Measurements from ENCODE around the gene LMAN1L.

Gene LMAN1L

GRCh38 chr15:74793135-74794028 is 19.3 kb upstream of the LMAN1L start:
- peak in 2 of 3 donors; percentile 78 to 81 for DNase-seq
- H3K27me3 ChIP-seq (replicated peaks in 2 of 5; ENCODE audit: control insufficient read depth in 4 of 5, insufficient read depth in 5 of 5, low read length in 4 of 5) = no peaks in the 10 kb centered on the region
- peaks cover 38 to 86% (median 81%) of the 10 kb centered on the region in 4 experiments for H3K4me1 ChIP-seq (ENCODE audit: control extremely low read depth in 1 of 4, control insufficient read depth in 4 of 4, insufficient read depth in 4 of 4, low read length in 3 of 4)
- peak overlapping the region; percentile 19 to 89 for H3K27ac ChIP-seq (ENCODE audit: insufficient read depth in 1 of 2, low read depth in 1 of 2, low read length in 2 of 2, poor library complexity in 1 of 2, severe bottlenecking in 2 of 2)
- ChIA-PET POLR2A (interaction anchor here (1.1 to 4.7 kb wide), 4 partner anchors 11 to 22 kb away, joined by 5 to 31 read pairs (median 8); partner anchors contain the start of gene CSK), CTCF (interaction anchor here (0.9 to 20.4 kb wide), 17 partner anchors 10 to 167 kb away, joined by 3 to 1027 read pairs (median 4); partner anchors contain the start of genes CSK and CYP1A2)
- peaks cover 0 to 44% (median 8%) of the 10 kb centered on the region in 4 experiments for H3K36me3 ChIP-seq (ENCODE audit: control insufficient read depth in 4 of 4, insufficient read depth in 4 of 4, low read length in 3 of 4)
- H3K9me3 ChIP-seq (ENCODE audit: control extremely low read depth in 1 of 5, control insufficient read depth in 4 of 5, insufficient read depth in 2 of 5, low read depth in 1 of 5, low read length in 4 of 5) = no peaks in the 10 kb centered on the region
- H3K4me3 ChIP-seq (ENCODE audit: control insufficient read depth in 1 of 7, extremely low read depth in 1 of 7, insufficient read depth in 4 of 7, low read depth in 2 of 7, low read length in 6 of 7) = no peak overlapping the region
- WGBS (ENCODE audit: insufficient coverage) = 52% methylated on average over 7 of the region's 12 CpGs

GRCh38 chr15:74794248-74794969 is 18.2 kb upstream of the LMAN1L start:
- Histone ChIP-seq H3K36me3 (ENCODE audit: control insufficient read depth in 4 of 4, insufficient read depth in 4 of 4, low read length in 3 of 4) (peaks cover 3 to 54% (median 13%) of the 10 kb centered on the region in 4 experiments), H3K9me3 (ENCODE audit: control extremely low read depth in 1 of 5, control insufficient read depth in 4 of 5, insufficient read depth in 2 of 5, low read depth in 1 of 5, low read length in 4 of 5) (no peaks in the 10 kb centered on the region), H3K27ac (ENCODE audit: insufficient read depth in 1 of 2, low read depth in 1 of 2, low read length in 2 of 2, poor library complexity in 1 of 2, severe bottlenecking in 2 of 2) (peak overlapping the region in 1 of 2 experiments; percentile 62), H3K27me3 (replicated peaks in 2 of 5; ENCODE audit: control insufficient read depth in 4 of 5, insufficient read depth in 5 of 5, low read length in 4 of 5) (no peaks in the 10 kb centered on the region), H3K4me1 (ENCODE audit: control extremely low read depth in 1 of 4, control insufficient read depth in 4 of 4, insufficient read depth in 4 of 4, low read length in 3 of 4) (peaks cover 37 to 85% (median 81%) of the 10 kb centered on the region in 4 experiments), H3K4me3 (ENCODE audit: control insufficient read depth in 1 of 7, extremely low read depth in 1 of 7, insufficient read depth in 4 of 7, low read depth in 2 of 7, low read length in 6 of 7) (no peak overlapping the region)
- ChIA-PET POLR2A (interaction anchor here (1.1 to 4.7 kb wide), 3 partner anchors 12 to 23 kb away, joined by 6 to 31 read pairs (median 11); partner anchors contain the start of gene CSK), CTCF (interaction anchor here (0.9 to 20.4 kb wide), 15 partner anchors 9 to 168 kb away, joined by 3 to 1027 read pairs (median 4); partner anchors contain the start of gene CSK)
- DNase-seq = no peak
- WGBS (ENCODE audit: insufficient coverage) = 95% methylated on average over 4 of the region's 9 CpGs

- Histone ChIP-seq H3K27ac (ENCODE audit: insufficient read depth in 1 of 2, low read depth in 1 of 2, low read length in 2 of 2, poor library complexity in 1 of 2, severe bottlenecking in 2 of 2) (peak overlapping the region in 1 of 2 experiments; percentile 62), H3K36me3 (ENCODE audit: control insufficient read depth in 4 of 4, insufficient read depth in 4 of 4, low read length in 3 of 4) (peaks cover 6 to 60% (median 17%) of the 10 kb centered on the region in 4 experiments)
- CTCF ChIA-PET = interaction anchor here (1.0 to 20.4 kb wide), 6 partner anchors 12 to 161 kb away, joined by 3 to 1027 read pairs (median 8); partner anchors contain the start of gene CSK
Observed at GRCh38 chr15:74794970-74795349, 17.7 kb upstream of the LMAN1L start.

GRCh38 chr15:74795966-74796625 is 16.5 kb upstream of the LMAN1L start:
- CTCF ChIA-PET = interaction anchor here (1.0 to 20.4 kb wide), 6 partner anchors 9 to 180 kb away, joined by 3 to 1027 read pairs (median 18); partner anchors contain the start of gene CSK
- peaks cover 26 to 84% (median 78%) of the 10 kb centered on the region in 4 experiments for H3K4me1 ChIP-seq (ENCODE audit: control extremely low read depth in 1 of 4, control insufficient read depth in 4 of 4, insufficient read depth in 4 of 4, low read length in 3 of 4)

More at GRCh38 chr15:74794970-74795349, 17.7 kb upstream of the LMAN1L start:
- Histone ChIP-seq H3K4me1 (ENCODE audit: control extremely low read depth in 1 of 4, control insufficient read depth in 4 of 4, insufficient read depth in 4 of 4, low read length in 3 of 4) (peaks cover 33 to 85% (median 81%) of the 10 kb centered on the region in 4 experiments), H3K27me3 (replicated peaks in 2 of 5; ENCODE audit: control insufficient read depth in 4 of 5, insufficient read depth in 5 of 5, low read length in 4 of 5) (no peaks in the 10 kb centered on the region), H3K9me3 (ENCODE audit: control extremely low read depth in 1 of 5, control insufficient read depth in 4 of 5, insufficient read depth in 2 of 5, low read depth in 1 of 5, low read length in 4 of 5) (no peaks in the 10 kb centered on the region), H3K4me3 (ENCODE audit: control insufficient read depth in 1 of 7, extremely low read depth in 1 of 7, insufficient read depth in 4 of 7, low read depth in 2 of 7, low read length in 6 of 7) (no peak overlapping the region)
- WGBS (ENCODE audit: insufficient coverage) = 84% methylated on average over 4 of the region's 9 CpGs
- POLR2A ChIA-PET = no interaction called here
- DNase-seq = no peak

GRCh38 chr15:74798388-74799254 is 14.0 kb upstream of the LMAN1L start:
- Histone ChIP-seq H3K27me3 (replicated peaks in 2 of 5; ENCODE audit: control insufficient read depth in 4 of 5, insufficient read depth in 5 of 5, low read length in 4 of 5) (no peaks in the 10 kb centered on the region), H3K9me3 (ENCODE audit: control extremely low read depth in 1 of 5, control insufficient read depth in 4 of 5, insufficient read depth in 2 of 5, low read depth in 1 of 5, low read length in 4 of 5) (no peaks in the 10 kb centered on the region), H3K36me3 (ENCODE audit: control insufficient read depth in 4 of 4, insufficient read depth in 4 of 4, low read length in 3 of 4) (peaks cover 15 to 79% (median 41%) of the 10 kb centered on the region in 4 experiments), H3K4me3 (ENCODE audit: control insufficient read depth in 1 of 7, extremely low read depth in 1 of 7, insufficient read depth in 4 of 7, low read depth in 2 of 7, low read length in 6 of 7) (no peak overlapping the region), H3K27ac (ENCODE audit: insufficient read depth in 1 of 2, low read depth in 1 of 2, low read length in 2 of 2, poor library complexity in 1 of 2, severe bottlenecking in 2 of 2) (peak overlapping the region; percentile 33 to 64), H3K4me1 (ENCODE audit: control extremely low read depth in 1 of 4, control insufficient read depth in 4 of 4, insufficient read depth in 4 of 4, low read length in 3 of 4) (peaks cover 11 to 58% (median 53%) of the 10 kb centered on the region in 4 experiments)
- DNase-seq = no peak
- POLR2A ChIA-PET = interaction anchor here (1.3 to 1.7 kb wide), 3 partner anchors 15 to 28 kb away, joined by 3 to 10 read pairs (median 8); partner anchors contain the start of gene CSK
- CTCF ChIA-PET = interaction anchor here (0.9 to 20.4 kb wide), 13 partner anchors 10 to 411 kb away, joined by 3 to 1027 read pairs (median 7); partner anchors contain the start of genes CSK and ULK3
- WGBS (ENCODE audit: insufficient coverage) = 72% methylated on average over 25 of the region's 25 CpGs

More at GRCh38 chr15:74795966-74796625, 16.5 kb upstream of the LMAN1L start:
- Histone ChIP-seq H3K9me3 (ENCODE audit: control extremely low read depth in 1 of 5, control insufficient read depth in 4 of 5, insufficient read depth in 2 of 5, low read depth in 1 of 5, low read length in 4 of 5) (no peaks in the 10 kb centered on the region), H3K27ac (ENCODE audit: insufficient read depth in 1 of 2, low read depth in 1 of 2, low read length in 2 of 2, poor library complexity in 1 of 2, severe bottlenecking in 2 of 2) (peak overlapping the region in 1 of 2 experiments; percentile 52), H3K27me3 (replicated peaks in 2 of 5; ENCODE audit: control insufficient read depth in 4 of 5, insufficient read depth in 5 of 5, low read length in 4 of 5) (no peaks in the 10 kb centered on the region), H3K4me3 (ENCODE audit: control insufficient read depth in 1 of 7, extremely low read depth in 1 of 7, insufficient read depth in 4 of 7, low read depth in 2 of 7, low read length in 6 of 7) (no peak overlapping the region), H3K36me3 (ENCODE audit: control insufficient read depth in 4 of 4, insufficient read depth in 4 of 4, low read length in 3 of 4) (peaks cover 7 to 71% (median 23%) of the 10 kb centered on the region in 4 experiments)
- POLR2A ChIA-PET = no interaction called here
- no peak for DNase-seq
- WGBS (ENCODE audit: insufficient coverage) = 95% methylated on average over 9 of the region's 14 CpGs
